Adrenal gland (tissue), 12 donors: ENCODE results near the gene FCN2. TPM values are rescaled to one million over a fixed set of nuclear protein-coding genes. Genes with fewer than 3 reads are reported as not detected.

Experiments used
- DNase-seq, 7 donors: peaks; one replicate each; pipeline ENCODE4 v3.0.0-alpha.2; 2019 to 2020
- H3K27ac ChIP-seq, 5 donors: fragments of 200-600 bp; sonication (generic) in 4 of 5; 1 replicate in 3 of 5; 2 replicates in 2 of 5; pipeline versions ENCODE4 v1.5.1 to v1.8.0; 2016 to 2020; ENCODE audit warnings: mild to moderate bottlenecking in 1 of 5
- H3K27me3 ChIP-seq: fragments of 200-600 bp; 2 replicates; pipeline ENCODE4 v1.8.0; 2021
- H3K36me3 ChIP-seq, 2 donors: fragments of 200-600 bp; replicated peaks in 1 of 2; 1 replicate in 1 of 2; 2 replicates in 1 of 2; pipeline versions ENCODE4 v1.5.1 to v1.8.0; 2018 to 2022
- H3K4me1 ChIP-seq, 2 donors: fragments of 200-600 bp; replicated peaks in 1 of 2; 1 replicate in 1 of 2; 2 replicates in 1 of 2; pipeline versions ENCODE4 v1.5.1 to v1.8.0; 2018 to 2021
- H3K4me3 ChIP-seq, 4 donors: fragments of 200-600 bp; sonication (generic) in 3 of 4; one replicate each; pipeline ENCODE4 v1.5.1; 2016 to 2018
- H3K9me3 ChIP-seq, 3 donors: fragments of 200-600 bp; sonication (generic) in 1 of 3; replicated peaks in 1 of 3; 1 replicate in 2 of 3; 2 replicates in 1 of 3; pipeline versions ENCODE4 v1.5.1 to v1.8.0; 2016 to 2021
- POLR2A ChIP-seq, 2 donors: fragments of 450-650 bp; IDR thresholded peaks; one replicate each; pipeline ENCODE4 v1.6.1; 2017; ENCODE audit warnings: antibody characterized with exemption in 2 of 2, mild to moderate bottlenecking in 2 of 2, moderate library complexity in 1 of 2
- WGBS, 4 donors: extraction: QIAGEN DNeasy Blood & Tissue Kit in 2 of 4; methylation state at CpG; one replicate each; pipeline versions ENCODE4 v1.1.5 to v1.1.7; 2013 to 2017; 5-methylcytosine and 5-hydroxymethylcytosine counted together
- intact Hi-C, 2 donors: fragments of 100-400 bp; cut with DNase I; formaldehyde crosslinking; loops; one replicate each; pipeline versions ENCODE4 v1.14.1 to v1.15.0; 2022 to 2023
- polyA plus RNA-seq, 3 donors: library from polyadenylated mRNA; stranded (reverse); fragments of 200-250 nt in 2 of 3; fragments of 350-450 nt in 1 of 3; fragmentation: Illumina TruSeq in 1 of 3; extraction: RNeasy Lipid Tissue Mini Kit (QIAGEN cat#74804) in 1 of 3; gene quantifications; one replicate each; pipeline ENCODE4 v1.2.3, GENCODE V29; 2013 to 2014
- total RNA-seq, 9 donors: library from RNA; depleted of rRNA in 4 of 9; stranded (reverse); fragments of >200 nt in 4 of 9; fragments of 120-200 nt in 1 of 9; fragmentation: NEBNext Ultra II Directional in 1 of 9; extraction: Animal tissue kit (Norgen Biotek cat#: 25700) in 1 of 9; gene quantifications; one replicate each; pipeline versions ENCODE4 v1.1.0 to v1.2.4, GENCODE V29; 2013 to 2023
- TF ChIP-seq, protein P1 (sequence below), 6 experiments: fragments of 450-650 bp in 4 of 6; fragments of 200-600 bp in 2 of 6; sonication (generic) in 1 of 6; IDR thresholded peaks; 1 replicate in 5 of 6; 2 replicates in 1 of 6; pipeline versions ENCODE4 v1.5.1 to v1.8.0; 2016 to 2021; ENCODE audit warnings: antibody characterized with exemption in 6 of 6, mild to moderate bottlenecking in 2 of 6, moderate library complexity in 1 of 6
- donor health status: healthy with polysubstance abuse.
- donor health status: Bipolar disorder and iron deficiency.
- donor health status: DM: yes; HTN: yes; CAD: no.
- donor health status: DM: no; HTN: no; CAD: no.
- donor health status: DM: no; HTN: no; CAD: no.
- donor health status: DM: yes; HTN: yes; CAD: no.

The FCN2 gene
- total and polyA plus RNA-seq, 12 donors: 6.7 to 99.6 (median 31.2) TPM

DNA sequence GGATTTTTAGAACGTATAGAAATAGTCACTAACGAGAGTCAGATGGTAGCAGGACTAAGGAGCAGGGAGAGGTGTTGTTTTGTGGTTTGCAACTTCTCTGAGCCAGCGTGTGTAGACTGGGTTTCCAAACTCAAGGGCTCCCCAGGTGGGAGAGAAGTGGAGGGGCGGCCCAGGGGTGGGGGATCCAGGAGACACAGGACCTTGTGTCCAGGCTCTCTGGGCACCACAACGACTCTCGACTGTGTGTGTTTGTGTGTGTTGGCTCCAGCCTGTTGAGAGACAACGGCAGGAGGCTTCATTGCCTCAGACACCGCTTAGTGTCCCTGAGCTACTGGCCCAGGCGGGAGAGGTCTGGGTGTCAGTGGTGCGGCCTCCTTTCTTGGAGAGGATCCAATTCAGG lies 38.0 kb downstream of the FCN2 start:
- no peak for TF ChIP-seq POLR2A (IDR thresholded peaks at IDR 0.05)
- TF ChIP-seq, protein P1, sequence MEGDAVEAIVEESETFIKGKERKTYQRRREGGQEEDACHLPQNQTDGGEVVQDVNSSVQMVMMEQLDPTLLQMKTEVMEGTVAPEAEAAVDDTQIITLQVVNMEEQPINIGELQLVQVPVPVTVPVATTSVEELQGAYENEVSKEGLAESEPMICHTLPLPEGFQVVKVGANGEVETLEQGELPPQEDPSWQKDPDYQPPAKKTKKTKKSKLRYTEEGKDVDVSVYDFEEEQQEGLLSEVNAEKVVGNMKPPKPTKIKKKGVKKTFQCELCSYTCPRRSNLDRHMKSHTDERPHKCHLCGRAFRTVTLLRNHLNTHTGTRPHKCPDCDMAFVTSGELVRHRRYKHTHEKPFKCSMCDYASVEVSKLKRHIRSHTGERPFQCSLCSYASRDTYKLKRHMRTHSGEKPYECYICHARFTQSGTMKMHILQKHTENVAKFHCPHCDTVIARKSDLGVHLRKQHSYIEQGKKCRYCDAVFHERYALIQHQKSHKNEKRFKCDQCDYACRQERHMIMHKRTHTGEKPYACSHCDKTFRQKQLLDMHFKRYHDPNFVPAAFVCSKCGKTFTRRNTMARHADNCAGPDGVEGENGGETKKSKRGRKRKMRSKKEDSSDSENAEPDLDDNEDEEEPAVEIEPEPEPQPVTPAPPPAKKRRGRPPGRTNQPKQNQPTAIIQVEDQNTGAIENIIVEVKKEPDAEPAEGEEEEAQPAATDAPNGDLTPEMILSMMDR (IDR thresholded peaks at IDR 0.05): no peak
- intact Hi-C loops: no loop called here

DNA sequence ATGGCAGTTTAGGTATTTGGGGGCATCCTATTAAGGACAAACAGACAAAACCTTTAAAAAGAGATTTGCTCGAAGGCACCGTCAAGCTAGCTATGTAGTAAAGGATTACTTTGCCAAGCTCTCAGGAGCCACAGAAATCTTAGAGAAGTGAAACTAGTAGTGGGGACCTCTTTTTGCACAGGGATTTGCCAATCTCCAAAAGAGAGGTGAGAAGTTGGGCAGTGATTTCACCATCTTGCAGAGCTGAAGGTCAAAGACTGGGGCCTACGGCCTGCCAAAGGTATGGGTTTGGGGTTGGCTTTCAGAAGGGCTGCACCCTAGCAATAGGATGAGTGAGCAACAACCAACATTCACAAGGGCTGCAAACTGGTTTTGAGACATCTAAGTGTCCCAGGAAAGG lies 38.7 kb downstream of the FCN2 start:
- H3K4me3 ChIP-seq: no peak overlapping the region
- H3K4me1 ChIP-seq: no peaks in the 10 kb centered on the region
- TF ChIP-seq, protein P1 (IDR thresholded peaks at IDR 0.05): no peak
- no peak for TF ChIP-seq POLR2A (IDR thresholded peaks at IDR 0.05)
- WGBS, 4 donors: 73 to 83% (median 77%) methylated on average over 3 of the region's 3 CpGs
- peak in 3 of 7 donors; percentile 4 to 33 (median 4) for DNase-seq
- intact Hi-C loops: no loop called here
- peaks cover 0 to 9% (median 0%) of the 10 kb centered on the region in 3 donors for H3K9me3 ChIP-seq
- H3K27ac ChIP-seq: no peak overlapping the region
- H3K27me3 ChIP-seq: no peaks in the 10 kb centered on the region
- H3K36me3 ChIP-seq: no peaks in the 10 kb centered on the region

More for the DNA sequence above, 38.0 kb downstream of the FCN2 start:
- H3K4me3 ChIP-seq: no peak overlapping the region
- no peaks in the 10 kb centered on the region for H3K36me3 ChIP-seq
- peak in 2 of 7 donors; percentile 10 to 36 for DNase-seq
- H3K27me3 ChIP-seq: no peaks in the 10 kb centered on the region
- H3K4me1 ChIP-seq: no peaks in the 10 kb centered on the region
- WGBS, 4 donors: 88 to 94% (median 90%) methylated on average over 7 to 10 of the region's 10 CpGs
- peaks cover 0 to 9% (median 0%) of the 10 kb centered on the region in 3 donors for H3K9me3 ChIP-seq
- H3K27ac ChIP-seq: no peak overlapping the region

DNA sequence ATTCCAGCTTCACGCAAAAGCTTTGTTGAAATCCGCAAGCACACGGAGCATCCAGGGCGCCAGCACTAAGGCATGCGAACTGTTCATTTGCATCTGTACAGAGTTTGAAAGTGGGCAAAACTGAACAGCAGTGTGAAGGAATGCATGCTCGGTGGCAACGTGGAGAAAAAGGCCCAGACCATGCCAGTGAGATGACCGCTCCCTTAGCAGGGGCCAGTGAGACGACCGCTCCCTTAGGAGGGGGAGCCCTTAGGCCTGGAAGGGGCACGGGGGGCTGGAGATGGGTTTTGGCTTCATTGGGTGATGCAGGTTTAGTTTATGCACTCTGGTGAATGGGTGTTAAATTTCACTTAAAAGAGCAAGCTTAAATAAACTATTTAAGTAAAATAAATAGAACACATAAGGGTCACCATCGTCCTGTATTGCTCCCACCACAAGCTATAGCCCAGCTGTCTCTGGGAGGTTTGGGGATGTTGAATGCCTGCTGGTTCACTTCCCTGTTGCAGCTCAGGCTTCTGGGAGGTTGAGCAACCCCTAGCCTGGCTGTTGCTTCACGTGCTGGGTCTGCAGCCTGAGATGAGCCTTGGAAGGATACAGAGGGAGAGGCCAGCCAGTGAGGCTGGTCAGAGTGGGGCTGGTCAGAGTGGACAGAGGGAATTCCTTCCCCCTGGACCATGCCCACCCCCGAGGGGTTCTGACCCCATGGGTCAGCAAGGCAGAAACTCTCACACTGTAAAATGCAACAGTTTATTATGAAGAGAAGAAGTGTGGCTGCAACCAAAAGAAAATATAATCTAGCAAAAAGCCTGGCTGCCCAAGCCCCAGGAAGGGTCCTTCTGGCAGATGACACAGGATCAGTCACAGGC lies 41.7 kb downstream of the FCN2 start:
- peak in 6 of 7 donors; percentile 37 to 64 (median 50) for DNase-seq
- 80 to 83% (median 81%) methylated on average over 14 of the region's 14 CpGs for WGBS, 4 donors
- intact Hi-C loops: no loop called here
- H3K4me3 ChIP-seq: no peak overlapping the region
- no peaks in the 10 kb centered on the region for H3K36me3 ChIP-seq
- H3K4me1 ChIP-seq: no peaks in the 10 kb centered on the region
- H3K9me3 ChIP-seq: peaks cover 0 to 9% (median 0%) of the 10 kb centered on the region in 3 donors
- no peak for TF ChIP-seq POLR2A (IDR thresholded peaks at IDR 0.05)
- TF ChIP-seq, protein P1 (IDR thresholded peaks at IDR 0.05): no peak
- no peaks in the 10 kb centered on the region for H3K27me3 ChIP-seq
- H3K27ac ChIP-seq: no peak overlapping the region

DNA sequence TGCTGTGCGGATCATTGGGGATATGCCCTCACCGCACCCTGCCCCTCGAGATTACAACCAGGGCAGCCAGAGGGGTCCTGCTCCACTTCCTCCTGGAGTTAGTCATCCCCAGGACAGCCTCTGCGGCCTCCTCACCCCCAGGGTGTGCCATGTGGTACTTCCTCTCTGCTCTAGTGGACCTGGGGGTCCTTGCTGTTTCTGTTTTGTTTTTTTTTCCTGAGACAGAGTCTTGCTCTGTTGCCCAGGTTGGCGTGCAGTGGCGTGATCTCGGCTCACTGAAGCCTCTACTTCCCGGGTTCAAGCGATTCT lies 42.3 kb downstream of the FCN2 start:
- H3K27ac ChIP-seq: no peak overlapping the region
- TF ChIP-seq POLR2A (IDR thresholded peaks at IDR 0.05): no peak
- TF ChIP-seq, protein P1 (IDR thresholded peaks at IDR 0.05): no peak
- intact Hi-C loops: no loop called here
- H3K9me3 ChIP-seq: peaks cover 0 to 9% (median 0%) of the 10 kb centered on the region in 3 donors
- no peak overlapping the region for H3K4me3 ChIP-seq
- H3K4me1 ChIP-seq: no peaks in the 10 kb centered on the region
- H3K27me3 ChIP-seq: no peaks in the 10 kb centered on the region
- DNase-seq: peak in 2 of 7 donors; percentile 13
- no peaks in the 10 kb centered on the region for H3K36me3 ChIP-seq
- 77 to 87% (median 83%) methylated on average over 8 to 9 of the region's 9 CpGs for WGBS, 4 donors
